Measurements from ENCODE around the gene SPDYE17. TPM values are rescaled to one million over a fixed set of nuclear protein-coding genes. Genes with fewer than 3 reads are reported as not detected.
"Not testable (repeated sequence)": the region's sequence is repeated elsewhere in the genome, so short reads cannot be mapped to it uniquely, and the experiment has no call there.

SPDYE17 gene
- total and polyA plus RNA-seq, 2 of the 4 experiments (the other 2 are of a cell fraction) = not detected

DNA sequence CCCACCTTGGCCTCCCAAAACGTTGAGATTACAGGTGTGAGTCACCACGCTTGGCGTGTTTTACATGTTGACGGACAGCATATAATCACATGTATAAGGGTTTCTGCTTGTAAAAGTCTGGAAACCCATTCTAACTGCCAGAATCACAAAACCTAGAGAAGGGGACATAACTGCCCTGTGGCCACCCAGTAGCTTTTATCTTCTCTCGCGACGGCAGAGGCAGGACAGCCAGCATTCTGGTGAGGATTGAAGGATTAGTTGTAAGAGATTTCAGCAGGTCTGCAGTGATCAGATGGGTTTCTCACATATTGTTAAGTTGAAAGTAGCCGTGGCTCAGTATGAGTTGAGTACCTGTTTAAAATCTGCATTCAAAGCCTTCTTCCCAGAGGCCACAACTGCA, 59.8 kb downstream of the SPDYE17 start:
- H3K23ac ChIP-seq (ENCODE audit: low read depth, low read length); H2AK5ac ChIP-seq (ENCODE audit: low read depth, low read length); H3K9me3 ChIP-seq (ENCODE audit: control insufficient read depth, insufficient read depth, low read length); H2BK120ac ChIP-seq (ENCODE audit: low read depth, low read length); H2BK15ac ChIP-seq (ENCODE audit: low read depth, low read length); H3K56ac ChIP-seq (ENCODE audit: extremely low read depth, insufficient read depth, low read length); dilution Hi-C loops (cut with HindIII; ENCODE audit: low sequenced_read_pairs, unreplicated experiment); intact Hi-C loops (cut with micrococcal nuclease); DNase-seq; H4K20me1 ChIP-seq (ENCODE audit: insufficient read depth, low read length); H2BK5ac ChIP-seq (ENCODE audit: low read depth, low read length, poor library complexity, severe bottlenecking); H2BK20ac ChIP-seq (ENCODE audit: low read depth, low read length); in situ Hi-C loops (cut with MboI; ENCODE audit: low sequenced_read_pairs); H3K79me1 ChIP-seq (ENCODE audit: low read depth in 1 of 2, low read length in 2 of 2); H3K27me3 ChIP-seq (ENCODE audit: control insufficient read depth, insufficient read depth, low read length); H4K8ac ChIP-seq (ENCODE audit: low read depth in 2 of 2, low read length in 2 of 2); H3K4me3 ChIP-seq (ENCODE audit: insufficient read depth, low read depth, low read length); H3K9me1 ChIP-seq (ENCODE audit: insufficient read depth, low read length); POLR2A ChIA-PET (ENCODE audit: unreplicated experiment); ATAC-seq (ENCODE audit: low read depth); H3K14ac ChIP-seq (replicated peaks; ENCODE audit: low read depth, low read length); H3K4me2 ChIP-seq (ENCODE audit: low read depth, low read length); H4K91ac ChIP-seq (ENCODE audit: insufficient read depth, low read depth, low read length); H4K5ac ChIP-seq (ENCODE audit: low read depth, low read length); H2AFZ ChIP-seq (replicated peaks; ENCODE audit: low read length, poor library complexity); H3K4me1 ChIP-seq (ENCODE audit: control insufficient read depth, insufficient read depth, low read length); H3K18ac ChIP-seq (ENCODE audit: low read depth, low read length); H3K36me3 ChIP-seq (ENCODE audit: control insufficient read depth, insufficient read depth, low read length); H3K27ac ChIP-seq (ENCODE audit: insufficient read depth, low read length); H3K4ac ChIP-seq (ENCODE audit: low read depth, low read length); H2AK9ac ChIP-seq (replicated peaks; ENCODE audit: low read depth, low read length, poor library complexity); CTCF ChIA-PET; H3K9ac ChIP-seq (ENCODE audit: low read depth, low read length); BruUV-seq (replicated peaks): not testable (repeated sequence)
- no CpG with 5 or more reads among the region's 8 CpGs for WGBS, 2 experiments (ENCODE audit: extremely low coverage in 2 of 2, insufficient read length in 1 of 2)

Small RNA genes within 50 kb of the gene (microRNA-seq; reads per million reads assigned to microRNA genes)
- not detected for gene RF00019 (ENCODE audit: insufficient read depth, insufficient read length)

Small RNA genes within 50 kb of the gene (small RNA-seq; reads per million reads assigned to genes)
- gene RF00019 = 0 reads per million in 5 experiments

Other genes with a start within 250 kb of the SPDYE17 start
- not detected in 2 replicates for gene SPDYE18, start 30.2 kb upstream of the SPDYE17 start, total RNA-seq (2012; rRNA removed)
- gene SPDYE18, start 30.2 kb upstream of the SPDYE17 start, polyA plus RNA-seq (2012; rRNA removed) = not detected in 2 replicates
- gene CCDC146, start 90.3 kb upstream of the SPDYE17 start, total RNA-seq (2012; rRNA removed) = 0.54 and 0.83 TPM in 2 replicates
- gene CCDC146, start 90.3 kb upstream of the SPDYE17 start, polyA plus RNA-seq (2012; rRNA removed) = 1.0 and 1.7 TPM in 2 replicates
- 0.56 and 1.3 TPM in 2 replicates for gene FGL2, start 167.5 kb upstream of the SPDYE17 start, total RNA-seq (2012; rRNA removed)
- gene FGL2, start 167.5 kb upstream of the SPDYE17 start, polyA plus RNA-seq (2012; rRNA removed) = 0.32 and 0.47 TPM in 2 replicates

Measured in IMR-90 (cell line).